Measurements from ENCODE around the gene ASB15. TPM values are rescaled to one million over a fixed set of nuclear protein-coding genes. Genes with fewer than 3 reads are reported as not detected.

The ASB15 gene
- total RNA-seq, 2 experiments from 2014 or later, result not detected

DNA sequence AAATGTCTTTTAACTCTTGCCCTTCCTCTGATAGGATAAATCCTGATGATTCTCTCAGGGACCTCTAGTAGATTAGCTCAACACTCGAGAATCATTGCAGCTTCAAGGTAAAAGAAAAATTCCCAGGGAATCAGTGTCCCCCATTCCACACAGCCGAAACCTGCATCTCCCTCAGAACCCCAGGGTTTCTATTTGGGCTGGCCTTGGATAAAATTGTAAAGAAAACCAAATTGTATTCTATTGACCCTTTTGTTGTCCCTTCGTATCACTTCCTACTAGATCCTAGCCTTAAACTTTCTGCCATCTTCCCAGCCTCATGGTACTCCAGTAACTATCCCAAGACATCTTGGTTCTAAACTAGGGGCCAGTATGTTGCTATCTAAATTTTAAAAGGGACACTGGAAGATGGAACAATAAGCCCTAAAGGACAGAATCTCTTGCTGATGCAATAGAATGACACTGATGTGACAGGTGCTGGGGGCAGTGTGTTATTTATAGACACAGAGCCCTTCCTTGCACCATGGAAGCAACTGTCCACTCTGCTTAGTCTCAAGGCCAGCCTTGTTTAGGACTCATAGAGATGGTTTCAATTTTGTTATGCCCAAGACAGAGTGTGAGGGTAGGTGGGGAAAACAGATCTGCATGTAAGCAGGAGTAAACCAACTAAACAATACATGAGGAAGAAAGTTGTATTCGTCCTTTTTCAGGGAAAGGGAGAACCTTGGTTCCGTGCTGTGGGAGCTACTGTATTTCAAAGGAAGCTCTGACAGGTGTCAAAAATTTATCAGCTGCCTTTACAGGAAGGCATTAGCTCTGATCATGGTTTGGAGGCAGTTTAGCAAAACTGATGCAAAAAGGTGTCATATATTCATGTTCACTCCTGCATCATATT, 7.6 kb downstream of the ASB15 start:
- H3K27ac Mint-ChIP-seq, result no peak overlapping the region
- H3K9me3 Mint-ChIP-seq, result no peaks in the 10 kb centered on the region
- no peaks in the 10 kb centered on the region for H3K36me3 Mint-ChIP-seq
- H3K27me3 Mint-ChIP-seq, result peaks cover 5% of the 10 kb centered on the region
- no peak for DNase-seq
- H3K4me3 Mint-ChIP-seq, result no peak overlapping the region
- ATAC-seq (ENCODE audit: low read depth), result no peak
- no peaks in the 10 kb centered on the region for H3K4me1 Mint-ChIP-seq
- POLR2A ChIA-PET, result no interaction called here

DNA sequence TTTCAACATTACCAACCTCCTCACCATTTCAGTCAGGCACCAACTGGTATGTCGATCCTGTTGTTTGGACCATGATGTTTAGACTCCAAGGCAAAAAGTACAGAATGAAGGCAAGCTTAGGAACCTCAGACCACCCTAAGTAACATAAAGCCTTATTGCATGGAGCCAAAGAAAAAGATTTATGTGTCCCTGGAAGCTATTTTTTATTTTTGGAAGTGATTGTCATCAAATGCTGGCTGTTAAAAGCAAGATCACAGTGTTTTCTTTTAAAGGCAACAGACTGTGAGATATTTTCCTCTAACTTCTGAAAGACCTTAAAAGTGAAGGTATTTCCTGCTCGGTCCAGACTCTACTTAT, 8.2 kb downstream of the ASB15 start:
- POLR2A ChIA-PET, result no interaction called here
- Mint-ChIP-seq H3K27ac (no peak overlapping the region), H3K36me3 (no peaks in the 10 kb centered on the region), H3K9me3 (no peaks in the 10 kb centered on the region), H3K4me3 (no peak overlapping the region), H3K27me3 (peaks cover 5% of the 10 kb centered on the region), H3K4me1 (no peaks in the 10 kb centered on the region)
- ATAC-seq (ENCODE audit: low read depth), result no peak
- DNase-seq, result no peak

DNA sequence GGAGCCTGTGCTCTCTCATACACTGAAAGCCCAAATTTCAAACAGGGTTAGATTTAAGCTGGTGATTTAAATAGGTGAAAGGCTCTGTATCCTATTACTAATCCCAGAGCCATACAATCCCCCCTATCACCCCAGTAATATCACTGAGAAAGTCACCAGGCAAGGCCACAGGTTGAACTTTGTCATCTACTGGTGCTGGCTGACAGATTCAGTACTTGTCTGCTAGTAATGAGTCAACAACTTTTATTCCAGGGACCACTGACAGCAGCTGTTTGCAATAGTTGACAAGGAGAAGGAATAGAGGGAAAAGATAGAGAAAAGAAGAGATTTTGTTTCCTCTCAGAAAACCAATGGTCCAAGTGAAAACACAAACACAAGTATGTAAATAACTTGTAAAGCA, 10.4 kb downstream of the ASB15 start:
- Mint-ChIP-seq H3K27me3 (peaks cover 5% of the 10 kb centered on the region), H3K9me3 (no peaks in the 10 kb centered on the region), H3K4me3 (no peak overlapping the region), H3K27ac (no peak overlapping the region), H3K4me1 (no peaks in the 10 kb centered on the region), H3K36me3 (no peaks in the 10 kb centered on the region)
- DNase-seq, result no peak
- POLR2A ChIA-PET, result no interaction called here
- ATAC-seq (ENCODE audit: low read depth), result no peak

DNA sequence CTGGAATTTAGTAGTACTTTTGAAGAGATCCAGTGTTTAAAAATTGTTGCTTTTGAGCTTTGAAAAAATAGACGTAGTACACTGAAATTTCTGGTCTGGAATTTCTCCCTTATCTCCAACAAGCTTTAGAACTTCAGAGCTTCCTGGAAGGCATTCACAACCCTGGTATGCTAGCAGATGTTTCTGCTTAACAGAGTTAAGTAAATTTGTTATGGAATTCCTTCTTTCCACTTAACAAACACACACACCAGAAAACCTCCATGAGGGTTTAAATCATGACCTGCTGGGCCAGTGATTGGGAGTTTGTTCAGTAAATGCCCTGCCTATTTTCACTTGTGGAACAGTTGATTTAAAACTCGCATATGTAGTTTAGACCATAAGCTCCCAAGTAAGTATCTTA, 13.7 kb downstream of the ASB15 start:
- Mint-ChIP-seq H3K27ac (no peak overlapping the region), H3K9me3 (no peaks in the 10 kb centered on the region), H3K27me3 (peaks cover 4% of the 10 kb centered on the region), H3K4me1 (no peaks in the 10 kb centered on the region), H3K36me3 (no peaks in the 10 kb centered on the region), H3K4me3 (no peak overlapping the region)
- DNase-seq (no peak), ATAC-seq (ENCODE audit: low read depth) (no peak)
- POLR2A ChIA-PET, result no interaction called here

DNA sequence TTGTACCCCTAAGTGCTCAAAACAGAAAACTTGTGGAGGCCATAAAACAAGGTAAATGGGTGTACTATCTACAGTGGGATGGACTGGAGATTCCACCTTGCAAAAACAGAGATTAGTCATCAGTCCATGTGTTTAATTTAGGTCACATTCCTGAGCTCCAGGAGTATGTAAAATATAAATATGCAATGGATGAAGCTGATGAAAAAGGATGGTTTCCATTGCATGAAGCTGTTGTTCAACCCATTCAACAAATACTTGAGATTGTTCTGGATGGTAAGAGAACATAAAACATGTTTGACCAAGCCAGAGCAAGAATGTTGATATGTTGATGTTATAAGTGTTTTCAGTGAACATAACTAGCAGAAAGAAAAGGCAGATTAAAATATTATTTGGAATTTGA, 14.6 kb downstream of the ASB15 start:
- H3K36me3 Mint-ChIP-seq, result no peaks in the 10 kb centered on the region
- H3K4me1 Mint-ChIP-seq, result no peaks in the 10 kb centered on the region
- DNase-seq, result no peak
- ATAC-seq (ENCODE audit: low read depth), result no peak
- no peaks in the 10 kb centered on the region for H3K9me3 Mint-ChIP-seq
- no peak overlapping the region for H3K4me3 Mint-ChIP-seq
- no peak overlapping the region for H3K27ac Mint-ChIP-seq
- POLR2A ChIA-PET, result no interaction called here
- H3K27me3 Mint-ChIP-seq, result peaks cover 4% of the 10 kb centered on the region

DNA sequence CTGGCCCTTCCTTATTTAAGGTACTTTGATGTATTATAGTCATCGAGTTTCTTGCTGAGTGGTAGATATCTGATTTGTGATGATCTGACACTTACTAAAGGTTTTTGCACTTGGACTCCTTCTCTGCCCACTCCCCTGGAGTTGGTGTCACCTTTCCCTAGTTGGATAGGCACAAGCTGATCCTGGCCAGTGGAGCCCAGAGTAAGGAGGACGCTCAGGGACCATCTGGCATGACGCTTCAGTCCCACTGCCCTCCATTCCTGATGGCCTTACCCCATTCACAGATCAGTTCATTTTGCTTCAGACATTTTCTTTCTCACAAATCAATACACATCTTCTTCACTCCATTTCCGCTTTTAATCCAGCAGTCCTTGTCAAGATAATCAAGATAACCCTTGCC, 20.1 kb downstream of the ASB15 start:
- no peaks in the 10 kb centered on the region for H3K36me3 Mint-ChIP-seq
- ATAC-seq (ENCODE audit: low read depth) (no peak), DNase-seq (no peak)
- H3K27ac Mint-ChIP-seq, result no peak overlapping the region
- H3K4me1 Mint-ChIP-seq, result peaks cover 3% of the 10 kb centered on the region
- H3K4me3 Mint-ChIP-seq, result no peak overlapping the region
- POLR2A ChIA-PET, result no interaction called here
- H3K27me3 Mint-ChIP-seq, result no peaks in the 10 kb centered on the region
- H3K9me3 Mint-ChIP-seq, result no peaks in the 10 kb centered on the region

DNA sequence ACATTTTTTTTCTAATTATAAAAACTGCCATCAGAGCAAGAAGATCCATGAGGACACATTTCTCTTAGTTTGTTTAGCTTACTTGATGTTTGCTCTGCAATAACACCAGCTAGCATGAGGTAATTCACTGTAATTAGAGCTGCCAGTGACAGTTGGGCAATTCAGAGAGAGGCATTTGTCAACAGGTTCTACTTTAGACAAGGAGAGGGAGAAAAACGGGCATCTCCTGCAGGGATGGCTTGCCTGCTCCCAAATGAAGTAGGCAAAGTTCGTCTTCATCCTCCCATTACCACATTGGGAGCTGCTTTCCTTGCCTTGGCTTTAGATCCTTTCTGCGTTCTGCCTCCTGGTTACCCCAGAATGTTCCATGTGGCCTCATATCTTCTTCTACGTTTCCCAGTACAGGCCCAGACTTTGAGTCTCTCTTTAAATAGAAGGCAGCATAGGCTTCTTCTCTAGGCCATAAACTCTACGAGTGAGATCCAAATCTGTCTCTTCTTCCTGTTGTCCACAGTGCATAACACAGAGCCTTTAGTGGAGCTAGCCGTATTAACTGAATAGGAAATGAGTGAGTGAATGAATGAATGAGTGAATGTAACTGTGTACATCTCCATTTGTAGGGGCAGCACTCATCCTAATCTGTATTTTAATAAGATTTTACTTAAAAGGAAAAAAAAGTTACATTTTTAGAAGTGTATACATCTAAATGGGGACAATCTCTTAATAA, 21.2 kb downstream of the ASB15 start:
- Mint-ChIP-seq H3K27me3 (no peaks in the 10 kb centered on the region), H3K4me1 (peaks cover 3% of the 10 kb centered on the region), H3K36me3 (no peaks in the 10 kb centered on the region), H3K4me3 (no peak overlapping the region), H3K9me3 (no peaks in the 10 kb centered on the region), H3K27ac (no peak overlapping the region)
- DNase-seq (no peak), ATAC-seq (ENCODE audit: low read depth) (no peak)
- POLR2A ChIA-PET, result no interaction called here

DNA sequence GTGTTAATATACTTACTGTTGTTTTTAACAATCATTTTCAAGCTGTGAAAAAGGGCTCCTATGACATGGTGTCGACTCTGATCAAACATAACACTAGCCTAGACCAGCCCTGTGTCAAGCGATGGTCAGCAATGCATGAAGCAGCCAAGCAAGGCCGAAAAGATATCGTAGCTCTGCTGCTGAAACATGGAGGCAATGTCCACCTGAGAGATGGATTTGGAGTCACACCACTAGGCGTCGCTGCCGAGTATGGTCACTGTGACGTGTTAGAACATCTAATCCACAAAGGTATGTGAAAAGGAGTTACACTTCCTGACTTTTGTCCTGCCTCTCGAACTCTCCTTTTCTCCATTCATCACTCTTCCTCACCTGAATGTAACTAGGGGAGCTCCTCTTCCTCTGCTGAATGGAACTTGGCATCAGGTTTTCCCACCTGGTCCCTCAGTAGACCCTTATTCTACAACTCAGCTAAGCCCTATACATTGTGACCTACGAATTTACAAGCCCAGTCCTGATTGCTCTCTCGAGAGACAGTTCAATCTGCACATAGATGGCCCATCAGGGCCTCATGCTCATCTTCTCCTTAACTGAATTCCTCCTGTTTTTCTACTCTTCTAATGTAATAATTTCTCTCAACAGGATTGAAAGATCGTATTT, 23.0 kb downstream of the ASB15 start:
- Mint-ChIP-seq H3K9me3 (no peaks in the 10 kb centered on the region), H3K4me1 (peaks cover 3% of the 10 kb centered on the region), H3K4me3 (no peak overlapping the region), H3K27ac (no peak overlapping the region), H3K27me3 (peaks cover 5% of the 10 kb centered on the region), H3K36me3 (no peaks in the 10 kb centered on the region)
- ATAC-seq (ENCODE audit: low read depth) (peak; percentile 52), DNase-seq (peak; percentile 75)
- POLR2A ChIA-PET, result no interaction called here

DNA sequence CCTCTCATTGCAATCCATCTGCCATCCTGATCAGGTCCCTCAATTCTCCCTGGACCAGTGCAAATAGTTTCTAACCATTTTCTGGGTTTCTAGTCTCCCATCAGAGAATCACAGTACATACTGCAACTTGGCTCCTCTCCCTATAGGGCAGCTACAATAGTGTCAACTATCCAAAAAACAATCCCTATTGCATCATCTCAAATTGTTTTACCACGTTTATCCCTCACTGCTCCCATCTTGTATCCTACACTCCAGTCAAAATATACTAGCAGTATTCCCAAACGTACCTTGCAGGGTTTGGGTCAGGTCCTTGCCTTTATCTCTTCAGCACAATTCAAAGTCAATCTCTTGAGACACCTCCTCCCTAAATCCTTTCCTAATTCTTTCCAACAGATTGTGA, 23.6 kb downstream of the ASB15 start:
- no peak overlapping the region for H3K27ac Mint-ChIP-seq
- peaks cover 3% of the 10 kb centered on the region for H3K4me1 Mint-ChIP-seq
- H3K9me3 Mint-ChIP-seq, result no peaks in the 10 kb centered on the region
- no peak overlapping the region for H3K4me3 Mint-ChIP-seq
- no peaks in the 10 kb centered on the region for H3K36me3 Mint-ChIP-seq
- POLR2A ChIA-PET, result no interaction called here
- DNase-seq (no peak), ATAC-seq (ENCODE audit: low read depth) (no peak)
- peaks cover 5% of the 10 kb centered on the region for H3K27me3 Mint-ChIP-seq

DNA sequence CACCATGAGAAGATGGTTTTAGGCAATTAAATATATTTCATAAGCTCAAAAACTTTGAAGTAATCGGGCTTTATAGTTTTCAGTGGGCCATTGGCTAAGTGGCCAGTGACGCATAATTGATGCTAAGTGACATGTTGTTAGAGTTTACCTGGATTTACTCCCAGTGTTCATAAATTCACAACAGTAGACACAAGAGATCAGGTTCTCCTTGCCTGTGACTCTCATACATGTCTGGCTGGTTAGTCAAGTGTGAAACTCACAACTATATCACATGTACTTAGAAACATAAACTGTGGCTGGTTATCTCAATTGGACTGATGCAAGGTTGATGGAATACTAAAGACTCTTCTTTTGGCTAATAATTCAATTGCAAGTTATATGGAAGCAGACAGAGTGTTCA, 26.2 kb downstream of the ASB15 start:
- DNase-seq (no peak), ATAC-seq (ENCODE audit: low read depth) (no peak)
- Mint-ChIP-seq H3K9me3 (no peaks in the 10 kb centered on the region), H3K36me3 (no peaks in the 10 kb centered on the region), H3K4me1 (peaks cover 3% of the 10 kb centered on the region), H3K4me3 (no peak overlapping the region), H3K27me3 (peaks cover 5% of the 10 kb centered on the region), H3K27ac (no peak overlapping the region)
- POLR2A ChIA-PET, result no interaction called here

DNA sequence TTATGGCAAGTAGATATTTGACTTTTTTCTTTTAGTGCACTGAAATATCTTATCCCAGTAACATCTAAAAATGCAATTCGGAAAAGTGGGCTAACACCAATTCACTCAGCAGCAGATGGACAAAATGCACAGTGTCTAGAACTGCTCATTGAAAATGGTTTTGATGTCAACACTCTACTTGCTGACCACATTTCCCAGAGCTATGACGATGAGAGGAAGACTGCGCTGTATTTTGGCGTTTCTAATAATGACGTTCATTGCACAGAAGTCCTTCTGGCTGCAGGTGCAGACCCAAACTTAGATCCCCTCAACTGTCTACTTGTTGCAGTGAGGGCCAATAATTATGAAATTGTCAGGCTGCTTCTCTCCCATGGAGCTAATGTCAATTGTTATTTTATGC, 27.2 kb downstream of the ASB15 start:
- ATAC-seq (ENCODE audit: low read depth), result no peak
- no peak for DNase-seq
- H3K4me1 Mint-ChIP-seq, result peaks cover 3% of the 10 kb centered on the region
- no peaks in the 10 kb centered on the region for H3K9me3 Mint-ChIP-seq
- no peak overlapping the region for H3K4me3 Mint-ChIP-seq
- H3K36me3 Mint-ChIP-seq, result no peaks in the 10 kb centered on the region
- H3K27ac Mint-ChIP-seq, result no peak overlapping the region
- POLR2A ChIA-PET, result no interaction called here
- peaks cover 5% of the 10 kb centered on the region for H3K27me3 Mint-ChIP-seq

DNA sequence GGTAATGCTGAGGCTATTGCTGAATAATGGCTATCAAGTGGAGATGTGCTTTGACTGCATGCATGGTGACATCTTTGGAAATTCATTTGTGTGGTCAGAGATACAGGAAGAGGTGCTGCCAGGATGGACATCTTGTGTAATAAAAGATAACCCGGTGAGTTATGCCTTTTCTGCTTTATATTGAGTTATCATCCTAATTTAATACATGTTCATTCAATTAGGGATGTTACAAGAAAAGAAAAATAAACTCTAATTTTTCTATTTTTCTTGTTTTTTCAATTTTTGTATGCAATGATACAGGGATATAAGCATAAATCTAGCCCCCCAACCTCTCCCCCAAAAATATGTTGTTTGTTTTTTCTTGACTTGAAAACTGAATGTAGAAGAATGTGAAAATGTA, 27.7 kb downstream of the ASB15 start:
- no peaks in the 10 kb centered on the region for H3K36me3 Mint-ChIP-seq
- POLR2A ChIA-PET, result no interaction called here
- peaks cover 5% of the 10 kb centered on the region for H3K27me3 Mint-ChIP-seq
- H3K27ac Mint-ChIP-seq, result no peak overlapping the region
- H3K4me3 Mint-ChIP-seq, result no peak overlapping the region
- DNase-seq (no peak), ATAC-seq (ENCODE audit: low read depth) (no peak)
- peaks cover 3% of the 10 kb centered on the region for H3K4me1 Mint-ChIP-seq
- no peaks in the 10 kb centered on the region for H3K9me3 Mint-ChIP-seq

DNA sequence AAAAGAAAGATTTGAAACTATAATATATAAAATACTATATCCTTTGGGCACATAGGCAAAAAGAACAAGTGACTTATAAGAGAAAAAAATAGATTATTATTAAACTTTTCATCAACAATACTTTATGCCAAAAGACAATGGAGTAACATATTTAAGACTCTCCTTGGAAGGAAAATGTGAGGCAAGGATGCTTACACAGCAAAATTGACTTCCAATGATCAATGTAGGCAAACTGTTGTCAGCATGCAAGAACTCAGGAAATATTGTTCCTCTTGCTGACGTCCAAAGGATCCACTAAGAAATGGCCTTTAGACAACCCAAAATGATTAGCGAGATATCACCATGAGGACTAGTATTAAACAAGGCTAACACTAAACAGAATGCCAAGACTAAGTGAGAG, 31.2 kb downstream of the ASB15 start:
- Mint-ChIP-seq H3K36me3 (no peaks in the 10 kb centered on the region), H3K27me3 (peaks cover 16% of the 10 kb centered on the region), H3K4me3 (no peak overlapping the region), H3K4me1 (no peaks in the 10 kb centered on the region), H3K9me3 (no peaks in the 10 kb centered on the region), H3K27ac (no peak overlapping the region)
- no peak for DNase-seq
- ATAC-seq (ENCODE audit: low read depth), result no peak
- POLR2A ChIA-PET, result no interaction called here

DNA sequence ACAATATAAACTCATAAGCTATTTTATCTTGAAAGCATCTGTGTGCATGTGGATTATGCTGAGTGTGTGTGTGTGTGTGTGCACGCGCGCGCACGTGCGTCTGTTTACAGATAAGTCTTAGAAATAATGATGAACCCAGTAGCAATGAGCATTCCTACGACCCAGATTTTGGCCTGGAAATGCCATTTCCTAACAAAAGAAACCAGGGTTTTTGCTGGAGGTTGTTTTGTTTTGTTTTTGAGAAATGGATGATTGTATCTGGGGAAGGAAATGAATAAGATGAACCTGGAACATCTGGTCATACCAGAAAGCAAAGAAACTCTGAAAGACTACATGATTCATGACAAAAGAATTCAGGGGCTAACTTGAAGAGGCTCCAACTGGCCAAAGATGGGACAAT, 31.9 kb downstream of the ASB15 start:
- Mint-ChIP-seq H3K27ac (no peak overlapping the region), H3K4me3 (no peak overlapping the region), H3K27me3 (peaks cover 17% of the 10 kb centered on the region), H3K4me1 (no peaks in the 10 kb centered on the region), H3K36me3 (no peaks in the 10 kb centered on the region), H3K9me3 (no peaks in the 10 kb centered on the region)
- no peak for DNase-seq
- POLR2A ChIA-PET, result no interaction called here
- ATAC-seq (ENCODE audit: low read depth), result no peak
